Upper lobe of left lung (tissue), 6 donors: Measurements from ENCODE around the gene RBM5. TPM values are rescaled to one million over a fixed set of nuclear protein-coding genes. Genes with fewer than 3 reads are reported as not detected.
A peak's percentile ranks its signal among the peaks of the same experiment; 100 is the strongest.
"Not testable (repeated sequence)": the region's sequence is repeated elsewhere in the genome, so short reads cannot be mapped to it uniquely, and the experiment has no call there.

ENCODE experiments used
- ATAC-seq, 2 donors: fragments of 200-7000 bp; cut with Tn5 transposase; one replicate each; pipeline ENCODE4 v1.9.1; 2022; ENCODE audit warnings: mild to moderate bottlenecking in 2 of 2, moderate library complexity in 2 of 2; ENCODE audit not compliant: low FRiP score in 2 of 2
- DNase-seq, 2 donors: peaks; one replicate each; pipeline ENCODE4 v3.0.0-alpha.2; 2019 to 2020
- H3K27ac ChIP-seq, 4 donors: fragments of 200-600 bp; sonication (generic); one replicate each; pipeline ENCODE4 v1.5.1; 2016 to 2019
- H3K27me3 ChIP-seq, 4 donors: fragments of 200-600 bp; sonication (generic); one replicate each; pipeline ENCODE4 v1.5.1; 2017 to 2019
- H3K36me3 ChIP-seq, 4 donors: fragments of 200-600 bp; sonication (generic); one replicate each; pipeline ENCODE4 v1.5.1; 2016 to 2019
- H3K4me1 ChIP-seq, 4 donors: fragments of 200-600 bp; sonication (generic); one replicate each; pipeline ENCODE4 v1.5.1; 2018 to 2019
- H3K4me3 ChIP-seq, 4 donors: fragments of 200-600 bp; sonication (generic); one replicate each; pipeline ENCODE4 v1.5.1; 2017 to 2019; ENCODE audit warnings: mild to moderate bottlenecking in 2 of 4, moderate library complexity in 1 of 4
- H3K9me3 ChIP-seq, 4 donors: fragments of 200-600 bp; sonication (generic); one replicate each; pipeline ENCODE4 v1.5.1; 2018 to 2019
- EP300 ChIP-seq, 4 donors: sonication (generic); formaldehyde crosslinking; IDR thresholded peaks; one replicate each; pipeline ENCODE4 v1.5.1; 2017; ENCODE audit warnings: antibody characterized with exemption in 4 of 4, control low read depth in 2 of 4
- POLR2A ChIP-seq, 4 donors: fragments of 450-650 bp; IDR thresholded peaks; one replicate each; pipeline ENCODE4 v1.5.1; 2016 to 2017; ENCODE audit warnings: antibody characterized with exemption in 4 of 4, mild to moderate bottlenecking in 2 of 4
- POLR2AphosphoS5 ChIP-seq, 2 donors: sonication (generic); formaldehyde crosslinking; IDR thresholded peaks; one replicate each; pipeline ENCODE4 v1.5.1; 2017; ENCODE audit warnings: antibody characterized with exemption in 2 of 2
- WGBS, 2 donors: methylation state at CpG; one replicate each; pipeline ENCODE4 v1.1.5; 2017 to 2018; 5-methylcytosine and 5-hydroxymethylcytosine counted together
- total RNA-seq, 6 donors: library from RNA; depleted of rRNA in 4 of 6; stranded (reverse); fragments of >200 nt in 4 of 6; gene quantifications; one replicate each; pipeline versions ENCODE4 v1.1.0 to v1.2.1, GENCODE V29; 2016 to 2021
- TF ChIP-seq, protein P1 (sequence below), 6 experiments: fragments of 450-650 bp in 4 of 6; fragments of 200-600 bp in 2 of 6; sonication (generic) in 2 of 6; IDR thresholded peaks; one replicate each; pipeline ENCODE4 v1.5.1; 2016 to 2019; ENCODE audit warnings: antibody characterized with exemption in 6 of 6
- donor health status: DM: no; HTN: no; CAD: no; lungs with moderate emphysema.
- donor health status: DM: no; HTN: yes; CAD: no; lungs with severe emphysema.

The RBM5 gene
- total RNA-seq, 6 donors from 2014 or later = 130 to 713 (median 189) TPM

DNA sequence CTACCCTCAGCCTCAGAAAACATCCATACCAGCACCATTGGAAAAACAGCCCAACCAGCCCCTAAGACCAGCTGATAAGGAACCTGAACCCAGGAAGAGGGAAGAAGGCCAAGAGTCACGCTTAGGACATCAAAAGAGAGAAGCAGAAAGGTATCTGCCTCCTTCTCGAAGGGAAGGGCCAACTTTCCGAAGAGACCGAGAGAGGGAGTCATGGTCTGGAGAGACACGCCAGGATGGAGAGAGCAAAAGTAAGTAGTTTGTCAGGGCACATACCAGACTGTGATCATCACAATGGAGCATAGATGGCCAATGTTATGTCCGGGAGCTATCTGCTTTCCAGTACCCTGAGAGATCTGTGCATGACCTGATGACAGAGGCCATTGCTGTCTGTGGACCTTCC lies 31.0 kb upstream of the RBM5 start:
- H3K4me1 ChIP-seq = no peaks in the 10 kb centered on the region
- ATAC-seq (no peak), DNase-seq (no peak)
- H3K36me3 ChIP-seq = peaks cover 22 to 92% (median 57%) of the 10 kb centered on the region in 4 donors
- H3K27me3 ChIP-seq = no peaks in the 10 kb centered on the region
- no peak overlapping the region for H3K27ac ChIP-seq
- H3K9me3 ChIP-seq = no peaks in the 10 kb centered on the region
- 91 to 97% methylated on average over 6 of the region's 6 CpGs for WGBS, 2 donors
- H3K4me3 ChIP-seq = no peak overlapping the region
- no peak for TF ChIP-seq POLR2AphosphoS5 (IDR thresholded peaks at IDR 0.05)
- no peak for TF ChIP-seq POLR2A (IDR thresholded peaks at IDR 0.05)

DNA sequence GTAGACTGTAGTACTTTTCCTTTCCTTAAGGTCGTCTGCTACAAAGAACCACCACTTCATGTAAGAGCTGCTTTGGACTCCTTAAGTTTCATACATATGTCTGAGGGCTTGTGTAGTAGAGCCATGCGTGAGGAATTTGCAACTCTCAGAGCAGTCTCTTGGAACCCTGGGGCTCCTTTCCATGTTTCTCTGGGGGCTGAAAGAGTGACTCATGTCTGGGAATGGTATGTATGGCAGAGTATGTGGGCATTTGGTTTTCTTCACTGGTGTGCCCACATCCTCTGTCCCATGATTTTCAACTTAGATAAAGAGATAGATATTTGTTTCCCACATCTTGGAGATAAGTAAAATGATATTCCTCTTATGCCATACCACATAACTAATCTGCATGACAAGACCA lies 20.6 kb upstream of the RBM5 start:
- no peak for ATAC-seq
- Histone ChIP-seq H3K36me3 (peaks cover 44 to 100% (median 90%) of the 10 kb centered on the region in 4 donors), H3K4me3 (no peak overlapping the region), H3K4me1 (no peaks in the 10 kb centered on the region), H3K27ac (no peak overlapping the region), H3K27me3 (no peaks in the 10 kb centered on the region), H3K9me3 (no peaks in the 10 kb centered on the region)
- 92 to 94% methylated on average over 2 of the region's 2 CpGs for WGBS, 2 donors
- no peak for DNase-seq
- TF ChIP-seq POLR2AphosphoS5 (IDR thresholded peaks at IDR 0.05) = no peak
- no peak for TF ChIP-seq EP300 (IDR thresholded peaks at IDR 0.05)
- TF ChIP-seq, protein P1, sequence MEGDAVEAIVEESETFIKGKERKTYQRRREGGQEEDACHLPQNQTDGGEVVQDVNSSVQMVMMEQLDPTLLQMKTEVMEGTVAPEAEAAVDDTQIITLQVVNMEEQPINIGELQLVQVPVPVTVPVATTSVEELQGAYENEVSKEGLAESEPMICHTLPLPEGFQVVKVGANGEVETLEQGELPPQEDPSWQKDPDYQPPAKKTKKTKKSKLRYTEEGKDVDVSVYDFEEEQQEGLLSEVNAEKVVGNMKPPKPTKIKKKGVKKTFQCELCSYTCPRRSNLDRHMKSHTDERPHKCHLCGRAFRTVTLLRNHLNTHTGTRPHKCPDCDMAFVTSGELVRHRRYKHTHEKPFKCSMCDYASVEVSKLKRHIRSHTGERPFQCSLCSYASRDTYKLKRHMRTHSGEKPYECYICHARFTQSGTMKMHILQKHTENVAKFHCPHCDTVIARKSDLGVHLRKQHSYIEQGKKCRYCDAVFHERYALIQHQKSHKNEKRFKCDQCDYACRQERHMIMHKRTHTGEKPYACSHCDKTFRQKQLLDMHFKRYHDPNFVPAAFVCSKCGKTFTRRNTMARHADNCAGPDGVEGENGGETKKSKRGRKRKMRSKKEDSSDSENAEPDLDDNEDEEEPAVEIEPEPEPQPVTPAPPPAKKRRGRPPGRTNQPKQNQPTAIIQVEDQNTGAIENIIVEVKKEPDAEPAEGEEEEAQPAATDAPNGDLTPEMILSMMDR (IDR thresholded peaks at IDR 0.05) = no peak
- TF ChIP-seq POLR2A (IDR thresholded peaks at IDR 0.05) = no peak

DNA sequence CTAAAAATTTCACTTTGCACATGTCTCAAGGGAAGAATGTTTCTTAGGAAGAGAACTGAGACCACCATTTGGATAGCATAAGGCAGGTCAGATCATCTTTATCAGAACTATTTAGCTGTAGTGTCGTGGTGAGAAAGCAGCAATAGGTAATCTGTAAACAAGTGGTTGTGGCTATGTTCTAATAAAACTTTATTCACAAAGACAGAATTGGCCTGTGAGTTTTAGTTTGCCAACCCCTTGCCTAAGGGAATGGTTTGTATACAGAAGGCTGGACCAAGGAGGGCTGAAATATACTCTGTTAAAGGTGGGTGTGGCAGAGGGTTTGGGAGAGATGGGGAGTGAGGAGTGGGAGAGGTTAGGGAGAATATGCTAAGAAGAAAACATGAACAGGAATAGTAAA lies 10.6 kb upstream of the RBM5 start:
- no peak for DNase-seq
- peaks cover 0 to 9% (median 0%) of the 10 kb centered on the region in 4 donors for H3K4me1 ChIP-seq
- peaks cover 0 to 46% (median 31%) of the 10 kb centered on the region in 4 donors for H3K36me3 ChIP-seq

DNA sequence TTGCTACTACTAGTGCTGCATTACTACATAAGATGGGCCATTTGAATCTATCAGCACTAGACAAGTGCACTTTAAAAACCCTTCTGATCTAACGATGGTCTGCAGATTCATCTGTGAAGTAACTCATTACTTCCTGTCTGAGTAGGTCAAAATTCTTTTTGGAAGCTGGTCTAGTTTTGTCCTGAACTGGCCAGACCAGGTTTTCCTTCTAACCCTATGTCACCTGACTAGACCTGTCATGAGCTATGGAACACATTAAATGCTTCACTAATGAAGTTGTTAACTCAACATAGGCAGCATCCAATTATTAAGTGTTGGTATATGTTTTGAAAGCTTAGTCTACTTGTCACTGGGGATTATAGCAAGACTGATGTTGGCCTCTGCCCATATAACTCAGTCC lies 10.1 kb upstream of the RBM5 start:
- ATAC-seq (no peak), DNase-seq (no peak)
- no peak for TF ChIP-seq POLR2AphosphoS5 (IDR thresholded peaks at IDR 0.05)
- no peak for TF ChIP-seq POLR2A (IDR thresholded peaks at IDR 0.05)
- TF ChIP-seq, protein P1 (IDR thresholded peaks at IDR 0.05) = no peak
- no peak for TF ChIP-seq EP300 (IDR thresholded peaks at IDR 0.05)
- Histone ChIP-seq H3K4me3 (no peak overlapping the region), H3K27me3 (no peaks in the 10 kb centered on the region), H3K9me3 (no peaks in the 10 kb centered on the region), H3K4me1 (peaks cover 0 to 9% (median 0%) of the 10 kb centered on the region in 4 donors), H3K27ac (no peak overlapping the region), H3K36me3 (peaks cover 0 to 41% (median 25%) of the 10 kb centered on the region in 4 donors)
- 18 to 21% methylated on average over 1 of the region's 1 CpG for WGBS, 2 donors

More for the DNA sequence above, 10.6 kb upstream of the RBM5 start:
- no peaks in the 10 kb centered on the region for H3K9me3 ChIP-seq
- no peak overlapping the region for H3K27ac ChIP-seq
- TF ChIP-seq EP300 (IDR thresholded peaks at IDR 0.05) (no peak), POLR2A (IDR thresholded peaks at IDR 0.05) (no peak), POLR2AphosphoS5 (IDR thresholded peaks at IDR 0.05) (no peak)
- TF ChIP-seq, protein P1 (IDR thresholded peaks at IDR 0.05) = no peak
- H3K4me3 ChIP-seq = no peak overlapping the region
- ATAC-seq = no peak
- WGBS, 2 donors = 89 to 100% methylated on average over 1 of the region's 1 CpG
- H3K27me3 ChIP-seq = no peaks in the 10 kb centered on the region

DNA sequence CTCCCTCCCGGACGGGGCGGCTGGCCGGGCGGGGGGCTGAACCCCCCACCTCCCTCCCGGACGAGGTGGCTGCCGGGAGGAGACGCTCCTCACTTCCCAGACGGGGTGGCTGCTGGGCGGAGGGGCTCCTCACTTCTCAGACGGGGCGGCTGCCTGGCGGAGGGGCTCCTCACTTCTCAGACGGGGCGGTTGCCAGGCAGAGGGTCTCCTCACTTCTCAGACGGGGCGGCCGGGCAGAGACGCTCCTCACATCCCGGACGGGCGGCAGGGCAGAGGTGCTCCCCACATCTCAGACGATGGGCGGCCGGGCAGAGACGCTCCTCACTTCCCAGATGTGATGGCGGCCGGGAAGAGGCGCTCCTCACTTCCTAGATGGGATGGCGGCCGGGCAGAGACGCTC lies 3.8 kb upstream of the RBM5 start:
- not testable (repeated sequence) for H3K9me3 ChIP-seq, H3K36me3 ChIP-seq, H3K4me3 ChIP-seq, H3K27ac ChIP-seq, ATAC-seq, H3K27me3 ChIP-seq
- DNase-seq = peak in 1 of 2 donors; percentile 56
- 100% methylated on average over 1 of the region's 33 CpGs; no CpG with 5 or more reads in 1 of the 2 donors for WGBS, 2 donors
- H3K4me1 ChIP-seq = peaks cover under 1 to 18% (median 5%) of the 10 kb centered on the region in 4 donors

DNA sequence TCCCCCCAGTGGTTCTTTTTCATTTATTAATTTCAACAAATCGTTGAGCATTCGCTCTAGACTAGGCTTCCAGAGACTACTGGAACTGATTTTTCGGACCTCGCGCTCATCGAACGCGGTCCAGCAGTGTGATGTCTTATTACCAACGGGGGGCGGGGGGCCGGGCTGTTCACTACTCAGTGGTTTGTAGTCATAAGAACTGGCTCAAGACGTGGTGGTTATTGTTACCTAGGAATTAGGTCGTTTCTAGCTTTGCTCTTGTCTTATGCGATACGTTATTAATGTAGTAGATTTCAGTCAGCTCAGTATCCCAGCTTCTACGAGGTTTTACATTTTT lies 858 bp downstream of the RBM5 start:
- DNase-seq (no peak), ATAC-seq (peak in 1 of 2 donors; percentile 59)
- no peaks in the 10 kb centered on the region for H3K27me3 ChIP-seq
- TF ChIP-seq EP300 (IDR thresholded peaks at IDR 0.05) (no peak), POLR2A (IDR thresholded peaks at IDR 0.05) (no peak), POLR2AphosphoS5 (IDR thresholded peaks at IDR 0.05) (no peak)
- TF ChIP-seq, protein P1 (IDR thresholded peaks at IDR 0.05) = no peak
- H3K9me3 ChIP-seq = no peaks in the 10 kb centered on the region
- peaks cover 25 to 43% (median 36%) of the 10 kb centered on the region in 4 donors for H3K36me3 ChIP-seq
- H3K4me3 ChIP-seq = peak overlapping the region; percentile 80 to 99 (median 96)
- H3K27ac ChIP-seq = peak overlapping the region; percentile 98 to 99 (median 98)
- H3K4me1 ChIP-seq = peaks cover 12 to 26% (median 24%) of the 10 kb centered on the region in 4 donors
- WGBS, 2 donors = 0 to 1% methylated on average over 16 of the region's 16 CpGs
